Heart left ventricle (tissue), 13 donors: Measurements from ENCODE around the gene ABCA9.
"Not testable (repeated sequence)": the region's sequence is repeated elsewhere in the genome, so short reads cannot be mapped to it uniquely, and the experiment has no call there.

Experiments used
- CTCF ChIP-seq, 12 donors: fragments of 200-600 bp; sonication (generic) in 4 of 12; IDR thresholded peaks; one replicate each; pipeline versions ENCODE4 v1.5.0 to v1.8.0; 2018 to 2022; ENCODE audit warnings: antibody characterized with exemption in 12 of 12, mild to moderate bottlenecking in 5 of 12
- POLR2A ChIP-seq, 2 donors: fragments of 450-650 bp; IDR thresholded peaks; one replicate each; pipeline ENCODE4 v1.6.1; 2017; ENCODE audit warnings: antibody characterized with exemption in 2 of 2, mild to moderate bottlenecking in 2 of 2, moderate library complexity in 2 of 2
- donor health status: ischemic (EF 13 %, LVEDD 7.1; RV severe dilation, severe dysfunction).
- donor health status: DM: no; HTN: yes; CAD: no.
- donor health status: DM: no; HTN: no; CAD: no.
- donor health status: ischemic (EF 25% LVEDD 6.9; RV normal size, moderate dysfunction).
- donor health status: ischemic (EF 25% LVEDD 5.7; RV mildly dilated, moderate dysfunction).
- donor health status: ischemic (EF 35%, LVEDD 5.7; RV mildly dilated, moderate dysfunction).
- donor health status: nonischemic (EF 11% LVEDD 7.7; RV severe dilation, severe dysfunction).
- donor health status: DM: yes; HTN: yes; CAD: no.
- donor health status: PGD.
- donor health status: ischemic (EF 29% LVEDD 5.4; RV normal size, mild dysfunction).
- donor health status: nonischemic (EF 23%, LVEDD 6.1; RV moderate dilation, normal function).

- not testable (repeated sequence) for TF ChIP-seq CTCF, POLR2A (IDR thresholded peaks at IDR 0.05)
These were observed 9.9 kb upstream of the ABCA9 start for GRCh38 chr17:69070378-69071232.
